ENCODE results near the gene PRMT3.

Gene PRMT3

DNA sequence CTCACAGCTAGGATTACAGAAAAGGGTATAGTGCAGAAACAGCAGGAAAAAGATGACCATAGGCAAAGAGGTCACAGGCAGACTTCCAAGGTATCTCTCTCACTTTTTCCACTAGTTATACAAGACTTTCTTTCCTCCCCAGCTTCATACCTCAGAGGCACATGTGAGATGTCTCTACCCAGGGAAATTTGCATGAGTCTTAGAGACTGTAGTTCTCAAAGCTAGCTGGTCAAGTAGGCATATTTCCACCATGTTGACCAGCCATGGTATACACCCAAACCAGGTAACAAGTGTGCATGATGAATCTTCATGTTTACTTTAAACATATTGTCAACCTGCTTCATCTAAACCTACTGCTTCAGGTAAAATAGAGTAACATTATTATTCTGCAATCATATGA, 27.9 kb downstream of the PRMT3 start:
- no peaks in the 10 kb centered on the region for H3K9me3 ChIP-seq
- no peaks in the 10 kb centered on the region; the same call in 1 of the 2 replicates for H3K4me1 ChIP-seq
- H3K4me3 ChIP-seq (ENCODE audit: low read depth, low read length) = no peak overlapping the region
- H3K27me3 ChIP-seq = no peaks in the 10 kb centered on the region
- DNase-seq = no peak
- TF ChIP-seq, protein P1, sequence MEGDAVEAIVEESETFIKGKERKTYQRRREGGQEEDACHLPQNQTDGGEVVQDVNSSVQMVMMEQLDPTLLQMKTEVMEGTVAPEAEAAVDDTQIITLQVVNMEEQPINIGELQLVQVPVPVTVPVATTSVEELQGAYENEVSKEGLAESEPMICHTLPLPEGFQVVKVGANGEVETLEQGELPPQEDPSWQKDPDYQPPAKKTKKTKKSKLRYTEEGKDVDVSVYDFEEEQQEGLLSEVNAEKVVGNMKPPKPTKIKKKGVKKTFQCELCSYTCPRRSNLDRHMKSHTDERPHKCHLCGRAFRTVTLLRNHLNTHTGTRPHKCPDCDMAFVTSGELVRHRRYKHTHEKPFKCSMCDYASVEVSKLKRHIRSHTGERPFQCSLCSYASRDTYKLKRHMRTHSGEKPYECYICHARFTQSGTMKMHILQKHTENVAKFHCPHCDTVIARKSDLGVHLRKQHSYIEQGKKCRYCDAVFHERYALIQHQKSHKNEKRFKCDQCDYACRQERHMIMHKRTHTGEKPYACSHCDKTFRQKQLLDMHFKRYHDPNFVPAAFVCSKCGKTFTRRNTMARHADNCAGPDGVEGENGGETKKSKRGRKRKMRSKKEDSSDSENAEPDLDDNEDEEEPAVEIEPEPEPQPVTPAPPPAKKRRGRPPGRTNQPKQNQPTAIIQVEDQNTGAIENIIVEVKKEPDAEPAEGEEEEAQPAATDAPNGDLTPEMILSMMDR (IDR thresholded peaks at IDR 0.05; ENCODE audit: low read depth, low read length) = no peak
- no peaks in the 10 kb centered on the region for H3K36me3 ChIP-seq

DNA sequence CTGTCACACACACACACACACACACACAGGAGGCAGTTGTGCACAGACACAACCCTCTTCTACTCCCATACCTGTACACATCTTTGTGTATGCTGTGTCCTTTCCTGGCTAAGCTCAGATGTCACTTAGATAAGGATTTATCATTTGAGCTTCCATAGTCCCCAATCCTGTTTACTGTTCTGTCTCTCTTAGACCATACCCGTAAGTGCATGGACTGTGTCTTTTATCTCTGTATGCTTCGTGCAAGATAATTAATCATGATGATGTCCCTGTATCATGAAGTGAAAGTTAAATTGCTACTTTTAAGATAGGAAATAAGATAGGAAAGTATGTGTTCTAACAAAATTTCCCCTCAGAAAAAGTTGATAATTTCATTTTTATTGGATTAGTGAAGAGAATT, 30.3 kb downstream of the PRMT3 start:
- no peaks in the 10 kb centered on the region for H3K9me3 ChIP-seq
- TF ChIP-seq, protein P1 (IDR thresholded peaks at IDR 0.05; ENCODE audit: low read depth, low read length) = no peak
- H3K4me3 ChIP-seq (ENCODE audit: low read depth, low read length) = no peak overlapping the region
- H3K36me3 ChIP-seq = no peaks in the 10 kb centered on the region
- no peaks in the 10 kb centered on the region; the same call in 1 of the 2 replicates for H3K4me1 ChIP-seq
- H3K27me3 ChIP-seq = no peaks in the 10 kb centered on the region
- DNase-seq = no peak

DNA sequence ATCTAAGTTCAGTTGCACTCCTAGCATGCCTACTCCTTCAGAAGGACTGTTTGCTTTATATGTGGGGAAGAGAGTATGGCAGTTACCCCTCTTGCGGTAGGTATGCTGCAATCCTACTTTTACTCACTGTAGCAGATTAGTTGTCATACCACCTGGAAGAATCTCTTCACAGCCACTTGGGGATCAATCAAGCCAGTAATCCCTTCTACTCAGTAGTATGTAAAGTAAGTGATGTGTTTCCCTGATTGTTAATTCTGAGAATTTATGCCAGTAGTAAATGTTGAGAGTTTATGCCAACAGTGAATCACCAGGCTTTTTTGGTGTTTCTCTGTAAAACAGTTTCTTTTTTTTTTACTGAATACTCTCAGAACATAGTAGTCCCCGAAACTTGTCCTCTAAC, 34.4 kb downstream of the PRMT3 start:
- Histone ChIP-seq H3K9me3 (no peaks in the 10 kb centered on the region), H3K27me3 (no peaks in the 10 kb centered on the region), H3K4me1 (no peaks in the 10 kb centered on the region; the same call in 1 of the 2 replicates), H3K36me3 (no peaks in the 10 kb centered on the region), H3K4me3 (ENCODE audit: low read depth, low read length) (no peak overlapping the region)
- TF ChIP-seq, protein P1 (IDR thresholded peaks at IDR 0.05; ENCODE audit: low read depth, low read length) = no peak
- DNase-seq = no peak

DNA sequence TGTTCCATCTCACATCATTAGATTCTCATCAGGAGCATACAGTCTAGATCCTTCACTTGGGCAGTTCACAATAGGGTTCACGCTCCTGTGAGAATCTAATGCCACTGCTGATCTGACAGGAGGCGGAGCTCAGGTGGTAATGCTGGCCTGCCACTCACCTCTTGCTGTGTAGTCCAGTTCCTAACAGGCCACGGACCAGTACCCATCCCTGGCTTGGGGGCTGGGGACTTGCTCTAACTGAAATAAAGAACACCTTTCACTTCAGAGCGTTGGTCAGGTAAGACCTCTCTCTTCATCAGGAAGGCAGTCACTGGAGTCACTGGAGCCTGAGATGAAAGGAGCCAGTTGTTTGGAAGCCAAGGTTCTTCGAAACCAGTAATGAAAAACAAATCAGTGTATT, 41.7 kb downstream of the PRMT3 start:
- Histone ChIP-seq H3K4me3 (ENCODE audit: low read depth, low read length) (no peak overlapping the region), H3K27me3 (no peaks in the 10 kb centered on the region), H3K4me1 (no peaks in the 10 kb centered on the region), H3K9me3 (no peaks in the 10 kb centered on the region), H3K36me3 (no peaks in the 10 kb centered on the region)
- DNase-seq = no peak
- TF ChIP-seq, protein P1 (IDR thresholded peaks at IDR 0.05; ENCODE audit: low read depth, low read length) = no peak

DNA sequence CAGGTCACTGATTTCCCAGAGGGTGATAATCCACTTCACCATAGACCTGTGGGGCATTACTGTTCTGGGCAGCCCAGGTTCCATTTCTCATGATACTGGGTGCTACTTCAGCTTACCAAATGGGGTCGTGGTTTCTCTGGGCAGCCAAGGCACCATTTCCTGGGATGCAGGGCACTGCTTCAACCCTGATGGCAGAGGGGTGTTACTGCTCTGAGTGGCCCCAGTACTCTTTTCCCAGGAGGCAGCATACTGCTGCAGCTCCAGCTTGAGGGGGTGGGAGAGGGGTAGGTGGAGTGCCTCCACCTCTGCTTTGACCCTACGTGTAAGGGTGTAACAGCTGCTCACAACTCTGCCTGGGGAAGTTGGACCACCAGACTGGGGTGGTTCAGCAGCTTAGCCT, 51.1 kb downstream of the PRMT3 start:
- no peaks in the 10 kb centered on the region for H3K4me1 ChIP-seq
- no peaks in the 10 kb centered on the region for H3K9me3 ChIP-seq
- TF ChIP-seq, protein P1 (IDR thresholded peaks at IDR 0.05; ENCODE audit: low read depth, low read length) = no peak
- H3K36me3 ChIP-seq = no peaks in the 10 kb centered on the region
- DNase-seq = no peak
- no peaks in the 10 kb centered on the region for H3K27me3 ChIP-seq
- no peak overlapping the region for H3K4me3 ChIP-seq (ENCODE audit: low read depth, low read length)

DNA sequence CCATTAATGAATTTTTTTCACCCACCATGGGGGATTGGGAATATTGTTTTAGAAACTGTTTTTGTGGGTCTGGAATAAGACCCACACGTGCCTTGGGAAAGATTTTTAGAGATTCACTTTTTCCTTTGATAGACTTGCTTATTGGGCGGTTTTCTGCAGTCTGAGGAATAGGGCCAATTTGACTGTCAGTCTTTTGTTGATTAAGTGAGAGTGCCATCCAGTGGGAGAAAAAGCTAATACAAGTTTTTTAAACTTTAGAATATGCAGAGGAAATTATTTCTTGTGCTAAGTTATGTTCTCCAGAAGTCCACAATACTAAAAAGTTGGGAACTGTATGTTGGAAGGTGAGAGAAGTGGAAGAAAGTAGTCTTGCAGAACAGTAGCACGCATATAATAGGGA, 56.1 kb downstream of the PRMT3 start:
- Histone ChIP-seq H3K4me1 (no peaks in the 10 kb centered on the region; the same call in 1 of the 2 replicates), H3K36me3 (no peaks in the 10 kb centered on the region), H3K9me3 (no peaks in the 10 kb centered on the region), H3K27me3 (no peaks in the 10 kb centered on the region), H3K4me3 (ENCODE audit: low read depth, low read length) (no peak overlapping the region)
- DNase-seq = no peak
- TF ChIP-seq, protein P1 (IDR thresholded peaks at IDR 0.05; ENCODE audit: low read depth, low read length) = peak; percentile 50
